8988T (cell line): ENCODE measurements around the gene MTUS2.

ENCODE experiments used
- DNase-seq: peaks from one replicate; pipeline ENCODE4 v3.0.0; 2011

MTUS2 gene

DNA sequence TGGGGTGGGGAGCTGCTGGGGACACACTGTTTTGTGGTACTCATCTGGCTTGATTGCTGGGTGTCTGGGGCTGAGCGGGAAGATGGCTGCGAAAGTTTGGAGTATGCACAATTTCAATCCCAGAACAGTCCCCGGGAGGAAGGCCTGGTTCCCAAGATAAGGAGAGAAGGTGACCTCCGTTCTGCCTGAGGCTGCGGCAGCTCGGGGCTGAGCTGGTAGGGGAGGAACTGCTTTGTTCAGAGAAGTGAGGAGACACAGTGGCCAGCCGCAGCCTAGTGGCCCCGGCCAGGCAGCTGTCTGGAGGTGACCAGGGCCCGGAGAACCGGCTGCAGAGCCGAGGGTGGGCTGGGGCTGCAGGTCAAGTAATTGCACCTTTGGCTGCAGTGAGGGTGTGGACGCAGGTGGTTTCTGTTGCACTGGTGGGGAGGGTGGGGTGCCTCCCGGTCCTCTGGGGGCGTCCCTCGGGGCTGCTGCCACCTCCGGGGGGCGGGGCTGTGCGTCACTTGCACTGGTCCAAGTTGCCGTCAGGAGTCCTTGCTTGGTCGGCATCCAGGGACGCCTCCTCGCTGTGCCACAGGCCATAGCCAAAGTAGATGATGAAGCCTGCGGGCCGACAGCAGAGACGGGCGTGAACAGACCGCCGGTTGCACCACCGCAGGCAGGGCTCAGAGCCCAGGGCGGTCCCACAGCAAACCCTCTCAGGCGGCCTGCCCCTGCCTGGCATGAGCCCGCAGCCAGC, 694.0 kb downstream of the MTUS2 start:
- no peak for DNase-seq

GRCh38 chr13:29514720-29515310, 694.7 kb downstream of the MTUS2 start:
- no peak for DNase-seq

- DNase-seq: no peak
Observed at GRCh38 chr13:29515372-29515771, 695.2 kb downstream of the MTUS2 start.

- DNase-seq: no peak
Observed at GRCh38 chr13:29516012-29516411, 695.9 kb downstream of the MTUS2 start.

DNA sequence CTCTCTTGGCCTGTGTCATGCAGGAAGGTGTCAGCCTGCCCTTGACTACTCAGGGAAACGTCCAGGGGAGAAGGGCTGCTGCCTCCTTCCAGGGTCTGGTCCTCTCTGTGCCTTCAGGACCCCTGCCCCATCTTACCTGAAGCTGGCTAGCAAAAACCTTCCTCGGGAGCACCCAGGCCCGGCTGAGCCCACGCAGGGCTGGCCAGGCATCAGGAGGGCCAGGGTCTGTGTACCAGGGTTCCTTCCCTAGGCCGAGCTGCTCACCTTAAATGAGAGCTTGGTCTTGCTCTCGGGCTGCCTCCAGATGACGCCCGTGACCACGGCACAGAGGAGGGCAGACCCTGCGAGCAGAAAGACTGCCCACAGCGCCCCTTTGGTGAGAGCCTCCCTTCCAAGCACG, 696.7 kb downstream of the MTUS2 start:
- no peak for DNase-seq

DNA sequence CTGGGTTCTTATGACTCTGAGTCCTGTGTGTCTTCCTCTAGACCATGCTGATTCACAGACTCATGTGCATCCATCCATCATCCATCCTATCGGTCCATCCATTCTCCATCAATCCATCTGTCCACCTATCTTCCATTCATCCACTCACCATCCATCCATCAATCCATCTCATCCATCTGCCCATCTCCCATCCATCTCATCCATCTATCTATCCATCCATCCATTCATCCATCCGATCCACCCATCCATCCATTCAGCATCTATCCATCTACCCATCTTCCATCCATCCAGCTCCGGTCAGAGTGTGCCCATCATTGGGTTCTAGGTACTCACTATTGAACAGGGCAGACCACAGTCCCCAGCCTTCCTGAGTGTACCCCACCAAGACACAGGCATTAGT, 699.8 kb downstream of the MTUS2 start:
- no peak for DNase-seq

DNA sequence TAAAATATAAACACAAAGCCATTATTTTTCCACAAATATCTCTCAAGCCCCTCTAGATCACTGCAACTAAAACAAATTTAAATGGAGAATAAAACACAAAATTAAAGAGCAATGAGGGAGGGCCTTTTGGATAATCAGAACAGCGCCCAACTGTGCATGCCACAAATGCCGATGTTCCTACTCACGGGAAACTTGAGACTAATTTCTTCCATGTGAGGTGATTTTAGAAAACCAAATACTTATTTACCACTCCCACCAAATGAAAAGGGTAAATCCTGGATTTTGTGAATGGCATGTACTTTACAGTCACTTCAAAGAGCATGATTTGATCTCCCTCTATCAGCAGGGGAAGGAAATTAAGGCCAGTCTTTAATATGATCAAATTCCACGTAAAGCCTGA, 700.5 kb downstream of the MTUS2 start:
- DNase-seq: no peak

- no peak for DNase-seq
Observed at GRCh38 chr13:29521336-29521735, 701.2 kb downstream of the MTUS2 start.

DNA sequence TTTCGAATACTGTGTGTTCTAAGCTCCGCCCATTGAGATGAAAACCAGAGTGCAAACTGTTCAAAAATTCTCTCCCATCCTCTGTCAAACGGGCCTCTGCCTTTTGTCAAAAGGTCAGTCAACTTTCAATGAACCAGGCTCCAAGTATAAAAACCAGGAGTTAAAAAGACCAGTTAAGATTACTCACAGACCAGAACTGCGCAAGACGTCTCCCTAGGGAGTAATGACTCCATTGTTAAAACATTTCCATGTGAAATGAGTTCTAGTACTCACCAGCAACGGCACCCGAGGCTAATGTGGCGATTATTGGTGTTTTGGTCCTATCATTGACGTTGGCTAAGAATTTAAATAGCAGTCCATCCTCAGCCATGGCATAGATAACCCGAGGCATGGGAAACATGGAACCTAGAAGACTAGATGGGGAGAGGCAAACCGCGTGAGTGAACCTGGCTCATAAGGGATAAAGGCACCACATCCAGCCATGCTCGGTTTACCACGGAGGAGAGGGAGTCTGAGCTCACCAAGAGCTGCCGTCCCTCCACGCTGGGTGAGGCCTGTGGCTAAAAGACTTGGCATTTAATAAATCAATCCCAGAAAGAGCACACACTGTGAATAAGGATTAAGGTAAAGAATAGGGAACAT, 702.0 kb downstream of the MTUS2 start:
- DNase-seq: no peak

DNA sequence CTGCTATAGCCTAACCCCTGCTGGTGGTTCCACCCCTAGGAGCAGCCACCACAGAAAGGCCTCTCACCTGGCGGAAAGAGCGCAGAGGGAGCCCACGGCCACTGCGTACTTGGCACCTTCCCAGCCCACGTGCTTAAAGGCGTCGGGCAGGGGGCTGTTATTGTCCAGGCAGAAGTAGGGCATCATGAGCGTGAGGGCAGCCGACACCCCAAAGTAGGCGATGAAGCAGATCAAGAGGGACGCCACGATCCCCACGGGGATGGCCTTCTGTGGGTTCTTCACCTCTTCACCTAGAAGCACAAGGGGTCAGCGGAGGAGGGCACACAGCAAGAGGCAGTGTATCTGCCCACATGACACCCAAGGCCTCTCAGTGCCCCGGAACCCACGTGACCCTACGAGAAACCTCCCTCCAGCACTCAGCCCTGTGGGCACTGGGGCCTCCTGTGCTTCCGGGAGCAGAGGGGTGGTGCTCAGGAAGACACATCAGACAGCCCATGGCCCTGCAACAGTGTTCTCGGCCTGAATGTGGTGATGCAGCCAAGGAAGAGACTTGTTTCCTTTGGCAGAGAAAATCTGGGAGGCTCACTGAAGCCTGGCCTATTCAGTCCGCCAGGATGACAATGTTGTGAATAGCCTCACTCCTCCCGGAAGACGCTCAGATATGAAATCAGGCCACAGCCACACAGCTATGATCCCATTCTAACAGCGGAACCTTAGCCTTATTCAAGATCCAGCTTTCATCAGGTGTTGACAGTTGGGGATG, 703.2 kb downstream of the MTUS2 start:
- DNase-seq: no peak

- no peak for DNase-seq
Observed at GRCh38 chr13:29524176-29524575, 704.0 kb downstream of the MTUS2 start.

DNA sequence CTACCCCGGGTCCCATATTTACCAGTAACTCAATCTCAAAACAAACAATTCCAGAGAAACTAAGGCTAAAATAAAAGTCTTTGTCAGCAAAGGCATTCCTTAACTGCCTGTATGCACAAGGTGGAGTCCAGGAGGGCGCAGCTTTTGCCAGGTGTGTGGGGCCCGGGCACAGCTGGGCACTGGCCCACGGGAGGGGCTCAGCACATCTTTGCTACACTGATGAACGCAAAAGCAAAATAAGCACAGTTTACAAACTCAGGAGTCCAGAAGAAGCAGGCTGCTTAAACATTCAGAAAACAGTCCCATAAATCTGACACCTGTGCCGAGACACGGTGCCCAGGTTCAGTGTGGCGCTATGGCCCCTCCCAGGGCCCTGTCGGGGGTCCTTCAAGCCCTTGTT, 704.5 kb downstream of the MTUS2 start:
- no peak for DNase-seq

- no peak for DNase-seq
Observed at GRCh38 chr13:29525757-29526156, 705.6 kb downstream of the MTUS2 start.

- no peak for DNase-seq
Observed at GRCh38 chr13:29526741-29527140, 706.6 kb downstream of the MTUS2 start.

DNA sequence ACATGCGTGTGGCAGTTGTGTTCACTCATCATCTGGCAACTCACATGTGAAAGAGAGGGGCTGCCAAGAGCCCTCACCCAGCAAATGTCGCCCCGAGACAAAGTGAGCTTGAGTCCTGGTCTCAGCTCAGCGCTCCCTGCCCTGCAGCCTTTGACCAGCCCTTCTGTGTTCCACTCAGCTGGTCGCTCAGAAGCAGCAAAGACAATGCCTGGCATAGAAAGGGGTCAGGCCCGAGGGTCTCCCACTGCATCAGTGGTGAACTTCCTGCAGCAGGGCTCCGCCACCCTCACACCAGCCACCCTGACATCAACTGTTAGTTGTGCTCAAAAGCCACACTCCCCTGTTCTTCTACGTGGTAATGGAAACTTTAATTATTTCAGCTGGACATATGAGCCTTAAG, 707.4 kb downstream of the MTUS2 start:
- no peak for DNase-seq

DNA sequence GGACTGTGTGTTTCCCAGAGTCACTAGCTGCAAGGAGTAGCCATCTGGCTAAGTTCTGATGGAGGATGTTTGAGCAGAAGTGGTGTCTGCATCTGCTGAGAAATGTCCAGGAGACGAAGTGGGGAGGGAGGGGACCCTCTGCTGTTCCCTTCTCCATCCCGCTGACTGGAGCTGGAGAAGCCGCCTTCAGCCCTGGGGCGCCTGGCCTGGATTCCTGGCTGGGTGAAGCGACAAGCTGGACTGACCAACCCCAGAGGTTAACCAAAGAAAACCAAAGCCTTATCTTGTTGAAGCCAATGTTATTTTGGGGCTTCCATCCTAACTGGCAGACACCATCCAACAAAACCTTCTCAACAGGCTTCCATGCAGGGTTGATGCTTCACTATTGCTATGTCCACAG, 707.8 kb downstream of the MTUS2 start:
- no peak for DNase-seq

DNA sequence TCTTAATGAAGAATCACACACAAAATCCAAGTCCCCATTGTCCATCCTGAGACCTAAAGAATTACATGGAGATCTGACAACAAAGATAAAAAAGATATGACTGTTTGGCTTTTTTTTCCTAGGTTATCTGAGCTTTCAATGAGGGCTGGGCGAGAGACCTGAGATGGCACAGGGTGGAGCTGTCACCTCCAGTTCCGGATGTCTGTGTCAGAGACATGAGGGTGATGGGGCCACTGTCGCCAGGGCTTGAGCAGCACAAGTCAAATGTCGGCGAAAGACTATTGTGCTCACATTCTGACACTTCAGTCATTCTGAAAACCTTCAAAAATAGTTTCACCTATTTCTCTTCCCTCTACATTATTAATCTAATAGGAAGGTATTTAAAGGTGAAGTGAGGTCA, 709.6 kb downstream of the MTUS2 start:
- DNase-seq: no peak

DNA sequence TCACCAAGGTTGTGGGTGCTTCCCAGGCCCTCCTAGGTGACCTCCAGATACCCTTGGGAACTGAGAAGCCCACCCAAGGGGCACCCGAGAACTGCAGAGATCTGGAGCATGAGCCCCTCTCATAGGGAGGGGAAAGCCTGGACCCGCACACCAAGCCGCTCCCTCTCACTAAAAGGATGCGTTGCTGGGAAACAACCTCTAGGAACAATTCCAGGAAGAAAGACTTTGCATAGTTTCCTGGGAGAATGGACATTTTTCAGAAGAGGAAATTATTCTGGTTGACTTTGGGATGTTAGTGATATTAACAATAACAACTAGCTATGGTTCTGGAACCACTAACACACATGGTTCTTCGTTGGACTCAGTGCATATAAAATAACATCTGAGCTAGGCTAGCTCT, 710.8 kb downstream of the MTUS2 start:
- no peak for DNase-seq

DNA sequence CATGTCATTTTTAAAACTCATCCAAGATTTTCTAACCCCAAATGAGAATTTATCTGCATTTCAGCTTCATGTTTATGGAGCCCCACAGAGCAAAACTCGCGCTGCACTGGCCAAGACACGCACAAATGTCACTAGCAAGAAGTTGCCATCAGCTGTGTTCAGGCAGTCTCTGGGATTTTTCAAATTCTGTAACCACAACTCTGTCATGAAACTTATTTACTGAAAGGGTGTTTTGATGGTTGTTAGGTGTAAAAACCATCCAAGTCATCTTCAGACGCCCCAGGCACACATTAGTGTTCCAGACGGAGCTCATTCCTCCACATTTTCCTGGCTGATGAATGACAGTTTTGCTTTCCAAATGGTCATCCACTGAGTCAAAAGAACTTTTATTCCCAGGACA, 712.0 kb downstream of the MTUS2 start:
- no peak for DNase-seq

- no peak for DNase-seq
Observed at GRCh38 chr13:29532821-29533220, 712.7 kb downstream of the MTUS2 start.

DNA sequence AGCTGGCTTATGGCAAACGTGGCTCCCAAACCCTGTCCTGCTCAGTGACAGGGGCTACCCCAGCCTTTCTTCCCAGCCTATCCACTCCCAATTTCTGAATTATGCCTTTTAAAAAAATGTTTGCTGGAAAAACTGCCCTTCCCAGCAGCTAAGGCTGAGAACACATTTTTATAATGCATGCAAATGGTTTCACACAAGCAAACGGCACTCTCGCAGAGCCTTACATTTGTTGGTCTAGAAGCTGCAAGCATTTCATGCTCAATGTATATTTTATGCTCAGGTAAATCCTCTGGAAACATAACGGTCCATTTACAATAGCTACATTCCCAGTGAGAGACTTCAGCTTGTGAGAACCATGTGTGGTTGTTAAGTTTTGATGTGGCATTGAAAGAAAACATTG, 713.9 kb downstream of the MTUS2 start:
- DNase-seq: no peak

DNA sequence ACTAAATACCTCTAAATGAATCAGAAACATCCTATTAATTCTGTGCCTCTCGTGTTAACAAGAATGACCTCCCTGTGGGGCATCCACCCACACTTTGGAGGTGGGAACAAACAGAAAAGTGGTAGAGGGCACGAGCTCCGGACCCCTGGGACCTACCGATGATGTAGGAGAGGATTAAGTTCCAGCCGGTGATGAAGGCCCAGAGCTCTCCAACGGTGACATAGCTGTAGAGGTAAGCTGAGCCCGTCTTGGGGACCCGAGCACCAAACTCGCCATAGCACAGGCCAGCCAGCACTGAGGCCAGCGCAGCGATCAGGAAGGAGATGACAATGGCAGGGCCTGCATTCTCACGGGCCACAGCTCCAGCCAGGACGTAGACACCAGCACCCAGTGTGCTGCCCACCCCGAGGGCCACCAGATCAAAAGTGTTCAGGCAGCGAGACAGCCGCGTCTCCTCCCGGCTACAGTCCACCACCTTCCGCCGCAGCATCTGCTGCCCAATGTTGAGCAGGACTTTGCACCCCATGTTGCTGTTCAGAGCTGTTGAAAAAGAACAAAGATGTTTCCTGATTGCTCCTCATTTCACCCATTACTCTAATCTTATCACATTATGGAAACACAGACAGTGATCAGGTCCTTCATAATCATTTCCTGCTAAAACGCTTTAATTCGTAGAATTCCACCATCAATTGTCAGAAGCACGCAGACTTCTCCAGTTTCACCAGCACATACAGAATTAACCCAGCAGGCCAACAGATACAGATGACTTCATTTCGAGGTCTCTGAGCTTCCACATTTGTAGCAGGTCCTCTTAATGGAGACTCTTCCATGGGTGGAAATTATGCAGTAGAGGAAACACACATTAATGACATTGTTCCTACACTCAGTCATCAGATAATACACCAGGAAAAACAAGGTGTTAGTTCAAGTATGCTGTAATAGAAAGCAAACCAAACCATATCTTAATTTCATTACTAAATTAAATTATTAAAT, 715.8 kb downstream of the MTUS2 start:
- no peak for DNase-seq

DNA sequence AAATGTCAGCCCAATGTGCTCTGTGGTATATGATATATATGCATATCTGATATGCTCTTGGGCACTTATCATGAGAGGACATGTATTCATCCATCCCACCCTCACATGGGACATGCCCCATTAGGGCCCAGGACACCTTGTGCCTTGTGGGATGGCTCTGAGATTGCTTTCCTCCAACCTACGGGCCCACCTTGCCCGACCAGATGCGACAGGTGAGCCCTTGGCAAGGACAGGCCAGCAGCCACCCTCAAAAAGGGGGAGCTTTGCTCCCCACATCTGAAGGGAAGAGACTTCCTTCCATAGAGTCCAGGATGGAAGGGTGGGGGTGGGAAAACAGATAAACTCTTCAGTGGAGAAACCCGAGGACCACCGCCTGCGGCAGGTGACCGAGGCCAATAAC, 716.7 kb downstream of the MTUS2 start:
- no peak for DNase-seq
